Astrocyte (in vitro differentiated cells and primary cell): ENCODE data around the gene GNL2. TPM values are rescaled to one million over a fixed set of nuclear protein-coding genes. Genes with fewer than 3 reads are reported as not detected.

Source experiments
- DNase-seq: peaks from one replicate; pipeline ENCODE4 v3.0.0-alpha.2; 2010; ENCODE audit warnings: low read depth
- FAIRE-seq: peaks from 2 replicates; lab custom pipeline; 2011; peaks lifted over from hg19 to GRCh38; lab: Jason Lieb, UNC
- H2AFZ ChIP-seq: 2 replicates; pipeline ENCODE4 v1.6.0; 2012; ENCODE audit warnings: low read depth, low read length, inconsistent platforms
- H3K27ac ChIP-seq: 2 replicates; pipeline ENCODE4 v1.5.1; 2011; ENCODE audit warnings: low read depth, low read length, inconsistent platforms
- H3K27me3 ChIP-seq: 2 replicates; pipeline ENCODE4 v1.6.0; 2011; ENCODE audit warnings: low read length, inconsistent platforms; ENCODE audit not compliant: insufficient read depth
- H3K36me3 ChIP-seq: 2 replicates; pipeline ENCODE4 v1.5.1; 2011; ENCODE audit warnings: low read length, inconsistent platforms; ENCODE audit not compliant: insufficient read depth
- H3K4me1 ChIP-seq: 2 replicates; pipeline ENCODE4 v1.5.1; 2011; ENCODE audit warnings: low read length, inconsistent platforms; ENCODE audit not compliant: insufficient read depth
- H3K4me2 ChIP-seq: 2 replicates; pipeline ENCODE4 v1.6.0; 2012; ENCODE audit warnings: low read length, inconsistent platforms
- H3K4me3 ChIP-seq: 2 replicates; pipeline ENCODE4 v1.5.1; 2011; ENCODE audit warnings: low read depth, mild to moderate bottlenecking, low read length, inconsistent platforms; ENCODE audit not compliant: insufficient read depth
- H3K79me2 ChIP-seq: 2 replicates; pipeline ENCODE4 v1.6.0; 2012; ENCODE audit warnings: mild to moderate bottlenecking, low read length, inconsistent platforms; ENCODE audit not compliant: insufficient read depth
- H3K9ac ChIP-seq: 2 replicates; pipeline ENCODE4 v1.6.0; 2012; ENCODE audit warnings: mild to moderate bottlenecking, low read length, inconsistent platforms
- H3K9me3 ChIP-seq: 2 replicates; pipeline ENCODE4 v1.5.1; 2012; ENCODE audit warnings: low read depth, mild to moderate bottlenecking, low read length, inconsistent platforms; ENCODE audit not compliant: insufficient read depth
- H4K20me1 ChIP-seq: 2 replicates; pipeline ENCODE4 v1.6.0; 2012; ENCODE audit warnings: low read length, inconsistent platforms; ENCODE audit not compliant: insufficient read depth
- H3K27ac Mint-ChIP-seq: one replicate; pipeline ENCODE4 v1.8.0; 2021; ENCODE audit warnings: mild to moderate bottlenecking, mixed read lengths; ENCODE audit not compliant: unreplicated experiment
- H3K27me3 Mint-ChIP-seq: one replicate; pipeline ENCODE4 v1.8.0; 2021; ENCODE audit warnings: low read depth, mixed read lengths; ENCODE audit not compliant: unreplicated experiment
- H3K36me3 Mint-ChIP-seq: one replicate; pipeline ENCODE4 v1.8.0; 2021; ENCODE audit warnings: low read depth, mixed read lengths; ENCODE audit not compliant: unreplicated experiment
- H3K4me1 Mint-ChIP-seq: one replicate; pipeline ENCODE4 v1.8.0; 2021; ENCODE audit warnings: low read depth, mixed read lengths; ENCODE audit not compliant: unreplicated experiment
- H3K4me3 Mint-ChIP-seq: one replicate; pipeline ENCODE4 v1.8.0; 2021; ENCODE audit warnings: mild to moderate bottlenecking, moderate library complexity, mixed read lengths; ENCODE audit not compliant: unreplicated experiment
- H3K9me3 Mint-ChIP-seq: one replicate; pipeline ENCODE4 v1.8.0; 2021; ENCODE audit warnings: mild to moderate bottlenecking, mixed read lengths; ENCODE audit not compliant: unreplicated experiment
- EZH2 ChIP-seq: IDR thresholded peaks from 2 replicates; pipeline ENCODE4 v1.6.1; 2012; ENCODE audit warnings: mild to moderate bottlenecking, low read length, inconsistent platforms; ENCODE audit not compliant: insufficient read depth
- total RNA-seq: library from RNA; stranded (reverse); gene quantifications from 2 replicates; pipeline ENCODE4 v1.2.1, GENCODE V29; 2021
- TF ChIP-seq, protein P1 (sequence below): IDR thresholded peaks from 2 replicates; pipeline ENCODE4 v1.5.1; 2011; ENCODE audit warnings: low read depth, mild to moderate bottlenecking, inconsistent platforms, low read length, moderate library complexity; ENCODE audit not compliant: insufficient read depth

The GNL2 gene
- total RNA-seq, 1 donor from 2014 or later = 58.0 TPM

DNA sequence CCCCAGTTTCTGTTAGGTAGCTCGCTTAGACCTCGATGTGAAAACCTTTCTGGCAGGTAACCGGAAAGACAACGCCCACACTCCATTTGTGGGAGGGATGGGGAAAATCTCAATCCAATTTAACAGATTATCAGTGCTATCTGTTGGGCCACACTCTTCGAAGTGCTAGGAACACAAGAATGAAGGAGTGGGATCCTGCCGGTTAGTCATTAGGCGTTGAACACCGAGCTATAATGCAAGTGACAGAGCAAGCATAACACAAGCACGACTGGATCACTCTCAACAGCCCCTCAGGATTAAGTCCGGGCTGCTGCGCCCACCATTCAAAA, 42.2 kb downstream of the GNL2 start:
- Histone ChIP-seq H4K20me1 (peaks cover 33% of the 10 kb centered on the region), H3K4me3 (peak overlapping the region; percentile 99), H3K27ac (peak overlapping the region; percentile 90)

DNA sequence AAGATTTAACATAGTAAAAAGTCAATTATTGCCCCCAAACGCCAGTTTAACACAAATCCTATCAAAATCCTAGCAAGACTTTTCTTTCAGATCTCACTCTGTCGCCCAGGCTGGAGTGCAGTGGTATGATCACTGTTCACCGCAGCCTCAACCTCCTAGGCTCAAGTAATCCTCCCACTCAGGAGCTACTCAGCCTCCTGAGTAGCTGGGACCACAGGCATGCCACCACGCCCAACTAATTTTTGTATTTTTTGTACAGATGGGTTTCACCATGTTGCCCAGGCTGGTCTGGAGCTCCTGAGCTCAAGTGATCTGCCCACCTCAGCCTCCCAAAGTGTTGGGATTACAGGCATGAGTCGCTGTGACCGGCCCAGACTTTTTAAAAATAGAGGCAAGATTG, 46.4 kb downstream of the GNL2 start:
- peak overlapping the region; percentile 20 for H3K9ac ChIP-seq
- no peak for TF ChIP-seq EZH2
- TF ChIP-seq, protein P1, sequence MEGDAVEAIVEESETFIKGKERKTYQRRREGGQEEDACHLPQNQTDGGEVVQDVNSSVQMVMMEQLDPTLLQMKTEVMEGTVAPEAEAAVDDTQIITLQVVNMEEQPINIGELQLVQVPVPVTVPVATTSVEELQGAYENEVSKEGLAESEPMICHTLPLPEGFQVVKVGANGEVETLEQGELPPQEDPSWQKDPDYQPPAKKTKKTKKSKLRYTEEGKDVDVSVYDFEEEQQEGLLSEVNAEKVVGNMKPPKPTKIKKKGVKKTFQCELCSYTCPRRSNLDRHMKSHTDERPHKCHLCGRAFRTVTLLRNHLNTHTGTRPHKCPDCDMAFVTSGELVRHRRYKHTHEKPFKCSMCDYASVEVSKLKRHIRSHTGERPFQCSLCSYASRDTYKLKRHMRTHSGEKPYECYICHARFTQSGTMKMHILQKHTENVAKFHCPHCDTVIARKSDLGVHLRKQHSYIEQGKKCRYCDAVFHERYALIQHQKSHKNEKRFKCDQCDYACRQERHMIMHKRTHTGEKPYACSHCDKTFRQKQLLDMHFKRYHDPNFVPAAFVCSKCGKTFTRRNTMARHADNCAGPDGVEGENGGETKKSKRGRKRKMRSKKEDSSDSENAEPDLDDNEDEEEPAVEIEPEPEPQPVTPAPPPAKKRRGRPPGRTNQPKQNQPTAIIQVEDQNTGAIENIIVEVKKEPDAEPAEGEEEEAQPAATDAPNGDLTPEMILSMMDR = no peak

More for the DNA sequence above, 42.2 kb downstream of the GNL2 start:
- peak overlapping the region; percentile 97 for H3K9ac ChIP-seq
- H3K79me2 ChIP-seq = peaks cover 48% of the 10 kb centered on the region
- no peaks in the 10 kb centered on the region for H3K9me3 Mint-ChIP-seq
- TF ChIP-seq EZH2 = no peak
- TF ChIP-seq, protein P1 = no peak
- H3K4me2 ChIP-seq = peak overlapping the region; percentile 97
- peaks cover 26% of the 10 kb centered on the region for H3K4me1 ChIP-seq
- peaks cover 23% of the 10 kb centered on the region for H3K4me1 Mint-ChIP-seq
- H3K4me3 Mint-ChIP-seq = peak overlapping the region; percentile 98
- no peaks in the 10 kb centered on the region for H3K27me3 ChIP-seq
- DNase-seq (no peak), FAIRE-seq (no peak)
- peak overlapping the region; percentile 87 for H2AFZ ChIP-seq
- peak overlapping the region; percentile 67 for H3K27ac Mint-ChIP-seq
- peaks cover 8% of the 10 kb centered on the region for H3K36me3 ChIP-seq
- peaks cover 2% of the 10 kb centered on the region for H3K36me3 Mint-ChIP-seq
- no peaks in the 10 kb centered on the region for H3K9me3 ChIP-seq
- no peaks in the 10 kb centered on the region for H3K27me3 Mint-ChIP-seq

DNA sequence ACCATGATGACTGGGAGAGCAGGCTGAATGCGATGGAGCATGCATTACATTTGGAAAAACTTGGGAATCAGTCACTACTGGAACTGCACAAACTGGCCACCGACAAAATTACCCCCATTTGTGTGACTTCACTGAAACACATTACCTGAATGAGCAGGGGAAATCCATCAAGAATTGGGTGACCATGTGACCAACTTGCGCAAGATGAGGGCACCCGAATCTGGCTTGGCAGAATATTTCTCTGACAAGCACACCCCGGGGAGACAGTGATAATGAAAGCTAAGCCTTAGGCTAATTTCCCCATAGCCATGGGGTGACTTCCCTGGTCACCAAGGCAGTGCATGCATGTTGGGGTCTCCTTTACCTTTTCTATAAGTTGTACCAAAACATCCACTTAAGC, 50.7 kb downstream of the GNL2 start:
- DNase-seq (no peak), FAIRE-seq (no peak)
- H3K36me3 ChIP-seq = peaks cover 25% of the 10 kb centered on the region
- H3K4me1 ChIP-seq = peaks cover 3% of the 10 kb centered on the region
- H3K27me3 ChIP-seq = no peaks in the 10 kb centered on the region
- peaks cover 31% of the 10 kb centered on the region for H3K79me2 ChIP-seq
- no peak overlapping the region for H3K27ac ChIP-seq
- H3K4me3 ChIP-seq = no peak overlapping the region
- H3K4me2 ChIP-seq = no peak overlapping the region
- H3K27me3 Mint-ChIP-seq = no peaks in the 10 kb centered on the region
- peaks cover 10% of the 10 kb centered on the region for H4K20me1 ChIP-seq
- H3K4me1 Mint-ChIP-seq = peaks cover 8% of the 10 kb centered on the region
- no peak overlapping the region for H3K4me3 Mint-ChIP-seq
- H3K9me3 Mint-ChIP-seq = no peaks in the 10 kb centered on the region
- TF ChIP-seq EZH2 = no peak
- TF ChIP-seq, protein P1 = no peak
- no peak overlapping the region for H3K27ac Mint-ChIP-seq
- no peaks in the 10 kb centered on the region for H3K9me3 ChIP-seq
- peaks cover 14% of the 10 kb centered on the region for H3K36me3 Mint-ChIP-seq
- no peak overlapping the region for H3K9ac ChIP-seq
- no peak overlapping the region for H2AFZ ChIP-seq

More for the DNA sequence above, 46.4 kb downstream of the GNL2 start:
- Histone ChIP-seq H3K36me3 (peaks cover 18% of the 10 kb centered on the region), H3K27me3 (no peaks in the 10 kb centered on the region), H3K9me3 (no peaks in the 10 kb centered on the region), H3K79me2 (peaks cover 66% of the 10 kb centered on the region), H4K20me1 (peaks cover 33% of the 10 kb centered on the region), H2AFZ (no peak overlapping the region), H3K4me3 (no peak overlapping the region), H3K4me1 (peaks cover 12% of the 10 kb centered on the region), H3K27ac (no peak overlapping the region), H3K4me2 (peak overlapping the region; percentile 9)
- no peak overlapping the region for H3K4me3 Mint-ChIP-seq
- H3K9me3 Mint-ChIP-seq = no peaks in the 10 kb centered on the region
- peaks cover 12% of the 10 kb centered on the region for H3K36me3 Mint-ChIP-seq
- peak; percentile 47 for DNase-seq
- peak overlapping the region; percentile 64 for H3K27ac Mint-ChIP-seq
- H3K27me3 Mint-ChIP-seq = no peaks in the 10 kb centered on the region
- peaks cover 15% of the 10 kb centered on the region for H3K4me1 Mint-ChIP-seq
- FAIRE-seq = no peak
